H1 (cell line): Measurements from ENCODE around the gene SPG11. TPM values are rescaled to one million over a fixed set of nuclear protein-coding genes. Genes with fewer than 3 reads are reported as not detected.
A peak's percentile ranks its signal among the peaks of the same experiment; 100 is the strongest.

Experiments
- CTCF ChIA-PET: fragments of 300-600 bp; sonication (Branson Sonifier 250); formaldehyde crosslinking; loops from one replicate; lab custom pipeline; 2021; ENCODE audit not compliant: partially characterized antibody; lab: Charles Lee
- POLR2A ChIA-PET: fragments of 300-600 bp; sonication (Branson Sonifier 250); formaldehyde crosslinking; loops from one replicate; lab custom pipeline; 2021; ENCODE audit warnings: inconsistent platforms; ENCODE audit not compliant: partially characterized antibody; lab: Charles Lee
- DNase-seq, 2 experiments: peaks; one replicate each; pipeline versions ENCODE4 v3.0.0 to v3.0.0-alpha.2; 2010 to 2022; ENCODE audit warnings: low spot score in 2 of 2, low read depth in 1 of 2, mixed read lengths in 1 of 2
- FAIRE-seq: peaks from 2 replicates; lab custom pipeline; 2011; peaks lifted over from hg19 to GRCh38; lab: Jason Lieb, UNC
- H2AFZ ChIP-seq: 2 replicates; pipeline ENCODE4 v1.8.1; 2012; ENCODE audit warnings: low read length, inconsistent platforms
- H2AK5ac ChIP-seq: 2 replicates; pipeline ENCODE4 v1.6.1; 2013; ENCODE audit warnings: low read depth, low read length
- H2BK120ac ChIP-seq: replicated peaks from 2 replicates; pipeline ENCODE3; 2013; ENCODE audit warnings: low read depth, low read length, inconsistent platforms
- H2BK12ac ChIP-seq: 2 replicates; pipeline ENCODE4 v1.6.1; 2013; ENCODE audit warnings: low read depth, low read length
- H2BK15ac ChIP-seq: 2 replicates; pipeline ENCODE4 v1.6.1; 2013; ENCODE audit warnings: low read length
- H2BK20ac ChIP-seq: 2 replicates; pipeline ENCODE4 v1.6.1; 2013; ENCODE audit warnings: low read length
- H2BK5ac ChIP-seq: 2 replicates; pipeline ENCODE4 v1.6.1; 2013; ENCODE audit warnings: low read depth, low read length
- H3K14ac ChIP-seq: 2 replicates; pipeline ENCODE4 v1.6.1; 2013; ENCODE audit warnings: inconsistent platforms; ENCODE audit not compliant: insufficient read length
- H3K18ac ChIP-seq: 2 replicates; pipeline ENCODE4 v1.6.1; 2013; ENCODE audit warnings: low read length; ENCODE audit errors: extremely low read depth
- H3K23ac ChIP-seq: 2 replicates; pipeline ENCODE4 v1.6.1; 2013; ENCODE audit warnings: inconsistent platforms; ENCODE audit not compliant: insufficient read length
- H3K23me2 ChIP-seq: 2 replicates; pipeline ENCODE4 v1.6.1; 2013; ENCODE audit warnings: low read depth, low read length
- H3K27ac ChIP-seq: 2 replicates; pipeline ENCODE4 v1.6.1; 2011; ENCODE audit warnings: low read depth, low read length, inconsistent platforms
- H3K27me3 ChIP-seq, 4 experiments: replicated peaks in 1 of 4; 1 replicate in 1 of 4; 2 replicates in 3 of 4; pipeline versions ENCODE4 v1.6.1 to v1.8.1; 2011 to 2013; ENCODE audit warnings: low read length in 3 of 4, mild to moderate bottlenecking in 3 of 4, inconsistent platforms in 2 of 4, mixed read lengths in 2 of 4, moderate library complexity in 1 of 4; ENCODE audit not compliant: control insufficient read depth in 3 of 4, insufficient read depth in 3 of 4; ENCODE audit errors: extremely low read depth in 1 of 4
- H3K36me3 ChIP-seq, 4 experiments: 2 replicates each; pipeline versions ENCODE4 v1.6.1 to v1.8.1; 2011 to 2013; ENCODE audit warnings: mild to moderate bottlenecking in 4 of 4, low read length in 3 of 4, moderate library complexity in 2 of 4, control low read depth in 1 of 4, inconsistent platforms in 1 of 4; ENCODE audit not compliant: insufficient read depth in 4 of 4, control insufficient read depth in 2 of 4
- H3K4ac ChIP-seq: replicated peaks from 2 replicates; pipeline ENCODE3; 2013; ENCODE audit warnings: low read length, low read depth, mixed read lengths, inconsistent platforms; ENCODE audit not compliant: insufficient read length
- H3K4me1 ChIP-seq, 4 experiments: replicated peaks in 1 of 4; 1 replicate in 1 of 4; 2 replicates in 3 of 4; pipeline versions ENCODE4 v1.6.1 to v1.8.1; 2011 to 2013; ENCODE audit warnings: low read length in 3 of 4, inconsistent platforms in 2 of 4, mixed read lengths in 1 of 4; ENCODE audit not compliant: insufficient read depth in 4 of 4, control insufficient read depth in 3 of 4
- H3K4me2 ChIP-seq, 2 experiments: 2 replicates each; pipeline versions ENCODE4 v1.6.1 to v1.8.1; 2011 to 2013; ENCODE audit warnings: low read depth in 2 of 2, low read length in 2 of 2, control low read depth in 1 of 2, inconsistent platforms in 1 of 2, mild to moderate bottlenecking in 1 of 2; ENCODE audit not compliant: insufficient read depth in 1 of 2
- H3K4me3 ChIP-seq, 4 experiments: fragments of 200-600, 300-600 bp in 1 of 4; sonication (generic), shearing (Covaris generic), sonication (Bioruptor Twin) in 1 of 4; 2 replicates each; pipeline versions ENCODE4 v1.5.1 to v1.8.1; 2011 to 2016; ENCODE audit warnings: low read length in 4 of 4, low read depth in 3 of 4, control low read depth in 2 of 4, inconsistent platforms in 2 of 4, mild to moderate bottlenecking in 2 of 4, mixed read lengths in 1 of 4, moderate library complexity in 1 of 4; ENCODE audit not compliant: insufficient read depth in 2 of 4; ENCODE audit errors: extremely low read depth in 1 of 4
- H3K56ac ChIP-seq: replicated peaks from 2 replicates; pipeline ENCODE3; 2013; ENCODE audit warnings: low read depth, mild to moderate bottlenecking, mixed read lengths, low read length, inconsistent platforms; ENCODE audit not compliant: insufficient read length
- H3K79me1 ChIP-seq: 2 replicates; pipeline ENCODE4 v1.6.1; 2013; ENCODE audit warnings: low read depth, low read length, control low read depth
- H3K79me2 ChIP-seq, 2 experiments: 2 replicates each; pipeline versions ENCODE4 v1.6.1 to v1.8.1; 2012 to 2013; ENCODE audit warnings: low read length in 2 of 2, mild to moderate bottlenecking in 2 of 2, inconsistent platforms in 1 of 2; ENCODE audit not compliant: insufficient read depth in 2 of 2, control insufficient read depth in 1 of 2
- H3K9ac ChIP-seq, 4 experiments: replicated peaks in 1 of 4; 1 replicate in 1 of 4; 2 replicates in 3 of 4; pipeline versions ENCODE4 v1.6.1 to v1.8.1; 2011 to 2013; ENCODE audit warnings: low read depth in 3 of 4, low read length in 3 of 4, control low read depth in 2 of 4, mild to moderate bottlenecking in 2 of 4, moderate library complexity in 2 of 4, inconsistent platforms in 1 of 4; ENCODE audit errors: extremely low read depth in 1 of 4
- H3K9me3 ChIP-seq, 2 experiments: 2 replicates each; pipeline versions ENCODE4 v1.6.1 to v1.8.1; 2012 to 2013; ENCODE audit warnings: mild to moderate bottlenecking in 2 of 2, moderate library complexity in 2 of 2, control low read depth in 1 of 2, inconsistent platforms in 1 of 2, low read depth in 1 of 2, low read length in 1 of 2, mixed read lengths in 1 of 2; ENCODE audit not compliant: insufficient read depth in 2 of 2
- H4K20me1 ChIP-seq, 2 experiments: replicated peaks in 1 of 2; 2 replicates each; pipeline versions ENCODE3 to v1.8.1; 2011 to 2013; ENCODE audit warnings: inconsistent platforms in 2 of 2, low read length in 2 of 2, mild to moderate bottlenecking in 1 of 2; ENCODE audit not compliant: insufficient read depth in 2 of 2, control insufficient read depth in 1 of 2
- H4K5ac ChIP-seq: 2 replicates; pipeline ENCODE4 v1.6.1; 2013; ENCODE audit warnings: low read length, low read depth, mixed read lengths, inconsistent platforms; ENCODE audit not compliant: insufficient read length
- H4K8ac ChIP-seq: 2 replicates; pipeline ENCODE4 v1.8.0; 2013; ENCODE audit warnings: mild to moderate bottlenecking, moderate library complexity, low read length, inconsistent platforms; ENCODE audit not compliant: insufficient read depth; ENCODE audit errors: extremely low read depth
- H4K91ac ChIP-seq: replicated peaks from 2 replicates; pipeline ENCODE3; 2013; ENCODE audit warnings: low read length, mixed read lengths, inconsistent platforms; ENCODE audit not compliant: insufficient read length
- CREB1 ChIP-seq: IDR thresholded peaks from 2 replicates; pipeline ENCODE4 v1.6.1; 2012; ENCODE audit warnings: inconsistent platforms
- GABPA ChIP-seq: IDR thresholded peaks from 2 replicates; pipeline ENCODE4 v1.6.1; 2011; ENCODE audit warnings: mild to moderate bottlenecking, low read length, moderate library complexity, borderline replicate concordance; ENCODE audit not compliant: insufficient read depth
- KDM5A ChIP-seq: fragments of 200-600 bp; IDR thresholded peaks from 2 replicates; pipeline ENCODE4 v1.7.1; 2012; ENCODE audit warnings: mild to moderate bottlenecking, low read length, inconsistent platforms, mixed read lengths
- SAP30 ChIP-seq: fragments of 300-600 bp; sonication (generic); IDR thresholded peaks from 2 replicates; pipeline ENCODE4 v1.7.1; 2012; ENCODE audit warnings: low read length, moderate library complexity, mild to moderate bottlenecking, inconsistent platforms; ENCODE audit not compliant: insufficient read depth, insufficient replicate concordance
- SP2 ChIP-seq: IDR thresholded peaks from 2 replicates; pipeline ENCODE4 v1.6.1; 2012; ENCODE audit warnings: mild to moderate bottlenecking, low read length, inconsistent platforms
- YY1 ChIP-seq: IDR thresholded peaks from 2 replicates; pipeline ENCODE4 v1.6.1; 2011; ENCODE audit warnings: low read depth, mild to moderate bottlenecking, low read length
- ZNF274 ChIP-seq: IDR thresholded peaks from 2 replicates; pipeline ENCODE4 v1.7.0; 2012; ENCODE audit warnings: low read length, borderline replicate concordance; ENCODE audit errors: extremely low read depth
- WGBS, 2 experiments: shearing (Covaris generic) in 1 of 2; methylation state at CpG; one replicate each; pipeline versions ENCODE4 v1.1.6 to v1.1.7; 2013 to 2015; ENCODE audit warnings: low lambda C conversion rate in 2 of 2, mixed read lengths in 2 of 2, inconsistent platforms in 1 of 2, low coverage in 1 of 2, missing lambda C conversion rate in 1 of 2; ENCODE audit not compliant: insufficient replicate concordance in 2 of 2, insufficient coverage in 1 of 2, insufficient read length in 1 of 2; ENCODE audit errors: extremely low coverage in 1 of 2, missing lambda C conversion rate in 1 of 2; 5-methylcytosine and 5-hydroxymethylcytosine counted together
- polyA plus RNA-seq, 7 experiments: library from polyadenylated mRNA; depleted of rRNA in 3 of 7; stranded (reverse) in 5 of 7; unstranded in 2 of 7; fragments of >200 nt in 5 of 7; fragments of 200-250 nt in 2 of 7; gene quantifications; 1 replicate in 5 of 7; 2 replicates in 1 of 7; 4 replicates in 1 of 7; pipeline versions ENCODE4 v1.2.1 to v1.2.3, GENCODE V29; 2011 to 2013; ENCODE audit warnings: missing spikeins in 2 of 7, mixed read lengths in 2 of 7
- total RNA-seq: library from RNA; stranded (reverse); fragmentation: NEBNext Ultra II Directional; extraction: Animal tissue kit (Norgen Biotek cat#: 25700); gene quantifications from 2 replicates; pipeline ENCODE4 v1.2.1, GENCODE V29; 2021

Gene SPG11
- total and polyA plus RNA-seq, 2 of the 8 experiments (the other 6 are each of a cell fraction or from before 2014, with no cell fraction given): 37.1 to 38.6 TPM

- no peak overlapping the region for H2BK120ac ChIP-seq
- no peak overlapping the region for H4K5ac ChIP-seq
- H4K91ac ChIP-seq: no peak overlapping the region
- no peaks in the 10 kb centered on the region for H4K20me1 ChIP-seq
- TF ChIP-seq CREB1 (no peak), SP2 (no peak), SAP30 (no peak), KDM5A (no peak), YY1 (no peak), ZNF274 (no peak), GABPA (no peak)
- H3K18ac ChIP-seq: no peak overlapping the region
- peaks cover 8 to 40% (median 16%) of the 10 kb centered on the region in 4 experiments; a peak in 7 of 8 replicates for H3K36me3 ChIP-seq
- no peak overlapping the region for H3K27ac ChIP-seq
- no peaks in the 10 kb centered on the region for H3K79me1 ChIP-seq
- no peak for FAIRE-seq
- 0 out of 7 replicates have a peak overlapping the region, but pooled peaks of 1 of the 4 experiments have one; percentile 11 for H3K9ac ChIP-seq
- no peak overlapping the region for H3K23ac ChIP-seq
- no peak overlapping the region for H3K4ac ChIP-seq
- no peak overlapping the region for H3K4me2 ChIP-seq
- H3K27me3 ChIP-seq: no peaks in the 10 kb centered on the region
- ChIA-PET CTCF (interaction anchor here (0.9 to 1.0 kb wide), 2 partner anchors 15 to 79 kb away, joined by 3 read pairs; no protein-coding TSS in a partner anchor), POLR2A (interaction anchor here (1.6 kb wide), 1 partner anchor 9 kb away, joined by 7 read pairs; no protein-coding TSS in a partner anchor)
- no peak overlapping the region for H2BK15ac ChIP-seq
- no peak overlapping the region for H2BK20ac ChIP-seq
- no peak overlapping the region for H3K56ac ChIP-seq
- no peaks in the 10 kb centered on the region for H3K79me2 ChIP-seq
- no peak overlapping the region for H3K14ac ChIP-seq
- no peak for DNase-seq
- H2AK5ac ChIP-seq: no peak overlapping the region
- no peak overlapping the region for H4K8ac ChIP-seq
- no peak overlapping the region for H2AFZ ChIP-seq
- H3K4me1 ChIP-seq: no peaks in the 10 kb centered on the region
- H3K23me2 ChIP-seq: no peaks in the 10 kb centered on the region
- H3K4me3 ChIP-seq: no peak overlapping the region
- H2BK5ac ChIP-seq: no peak overlapping the region
- no peaks in the 10 kb centered on the region for H3K9me3 ChIP-seq
- 93% methylated on average over 5 of the region's 5 CpGs; no CpG with 5 or more reads in 1 of the 2 experiments for WGBS, 2 experiments
- H2BK12ac ChIP-seq: no peak overlapping the region
These were observed 64.6 kb downstream of the SPG11 start for GRCh38 chr15:44598892-44599291.
